PC-3 (cell line): ENCODE results near the gene DNAJC4. TPM values are rescaled to one million over a fixed set of nuclear protein-coding genes. Genes with fewer than 3 reads are reported as not detected.
A peak's percentile ranks its signal among the peaks of the same experiment; 100 is the strongest.

Source experiments
- ATAC-seq: fragments of 200-7000 bp; cut with Tn5 transposase; 2 replicates; pipeline ENCODE4 v1.9.1; 2020; ENCODE audit warnings: mild to moderate bottlenecking, moderate library complexity
- Bru-seq: library from RNA; stranded (reverse); fragments of 400-500 nt; gene quantifications from one replicate; lab custom pipeline; 2021; lab: Mats Ljungman, UMichigan
- BruChase-seq, 2 experiments: library from RNA; stranded (reverse); fragments of 400-500 nt; gene quantifications; one replicate each; lab custom pipeline; 2021; lab: Mats Ljungman, UMichigan
- BruUV-seq: library from RNA; stranded (reverse); fragments of 400-500 nt; replicated peaks from 2 replicates; lab custom pipeline; 2021; lab: Mats Ljungman, UMichigan
- CTCF ChIA-PET: fragments of 300-600 bp; sonication (Branson Sonifier 250); formaldehyde crosslinking; loops from one replicate; lab custom pipeline; 2022; ENCODE audit warnings: antibody characterized with exemption; lab: Charles Lee
- POLR2A ChIA-PET: fragments of 300-600 bp; sonication (Branson Sonifier 250); formaldehyde crosslinking; loops from one replicate; lab custom pipeline; 2022; ENCODE audit warnings: antibody characterized with exemption; ENCODE audit not compliant: unreplicated experiment; lab: Charles Lee
- DNase-seq: peaks from one replicate; pipeline ENCODE4 v3.0.0-alpha.2; 2015
- H2AFZ ChIP-seq: fragments of 300-600 bp; sonication (generic); 2 replicates; pipeline ENCODE4 v1.6.0; 2016; ENCODE audit warnings: antibody characterized with exemption, low read length
- H3F3A ChIP-seq: fragments of 300-600 bp; sonication (generic); one replicate; pipeline ENCODE4 v1.6.0; 2017; ENCODE audit warnings: antibody characterized with exemption, low read length, control low read depth, mild to moderate bottlenecking; ENCODE audit not compliant: unreplicated experiment
- H3K27ac ChIP-seq: fragments of 300-600 bp; sonication (generic); 2 replicates; pipeline ENCODE4 v1.5.1; 2016; ENCODE audit warnings: mild to moderate bottlenecking, low read length
- H3K27me3 ChIP-seq: fragments of 300-600 bp; sonication (generic); 2 replicates; pipeline ENCODE4 v1.6.1; 2016; ENCODE audit warnings: low read length, mixed read lengths
- H3K36me3 ChIP-seq: fragments of 300-600 bp; sonication (generic); 2 replicates; pipeline ENCODE4 v1.6.1; 2016; ENCODE audit warnings: low read depth, mixed run types, low read length, mixed read lengths
- H3K4me1 ChIP-seq: fragments of 300-600 bp; sonication (generic); 2 replicates; pipeline ENCODE4 v1.5.1; 2016; ENCODE audit warnings: low read length; ENCODE audit not compliant: insufficient read depth
- H3K4me2 ChIP-seq: fragments of 300-600 bp; sonication (generic); 2 replicates; pipeline ENCODE4 v1.6.0; 2016; ENCODE audit warnings: low read length
- H3K4me3 ChIP-seq: fragments of 300-600 bp; sonication (generic); 2 replicates; pipeline ENCODE4 v1.5.1; 2016; ENCODE audit warnings: mild to moderate bottlenecking, low read length, mixed read lengths
- H3K79me2 ChIP-seq: fragments of 300-600 bp; sonication (generic); 2 replicates; pipeline ENCODE4 v1.6.1; 2017; ENCODE audit warnings: low read length, mixed read lengths
- H3K9ac ChIP-seq: fragments of 300-600 bp; sonication (generic); 2 replicates; pipeline ENCODE4 v1.6.0; 2016; ENCODE audit warnings: mild to moderate bottlenecking, low read length
- H3K9me2 ChIP-seq: fragments of 300-600 bp; sonication (generic); replicated peaks from 2 replicates; pipeline ENCODE4 v1.6.1; 2016; ENCODE audit warnings: mixed run types, low read length, mixed read lengths
- H3K9me3 ChIP-seq: fragments of 300-600 bp; sonication (generic); 2 replicates; pipeline ENCODE4 v1.6.1; 2016; ENCODE audit warnings: low read length, mixed read lengths
- H4K20me1 ChIP-seq: fragments of 300-600 bp; sonication (generic); 2 replicates; pipeline ENCODE4 v1.6.1; 2016; ENCODE audit warnings: low read length, mixed read lengths
- EZH2 ChIP-seq: fragments of 300-600 bp; sonication (generic); IDR thresholded peaks from one replicate; pipeline ENCODE4 v1.6.1; 2017; ENCODE audit warnings: antibody characterized with exemption, mild to moderate bottlenecking, low read length; ENCODE audit not compliant: unreplicated experiment
- EZH2phosphoT487 ChIP-seq: fragments of 300-600 bp; sonication (generic); IDR thresholded peaks from 2 replicates; pipeline ENCODE4 v1.6.1; 2018; ENCODE audit warnings: mild to moderate bottlenecking, antibody characterized with exemption, low read length, borderline replicate concordance
- intact Hi-C: fragments of 100-400 bp; cut with micrococcal nuclease; formaldehyde crosslinking; loops from 2 replicates; pipeline ENCODE4 v1.9.0; 2023
- long read RNA-seq: library from polyadenylated mRNA; unstranded; transcript quantifications from one replicate; pipeline ENCODE4 v2.0.0, GENCODE V29; 2021; ENCODE audit not compliant: unreplicated experiment
- total RNA-seq: library from RNA; depleted of rRNA; stranded (reverse); fragments of >200 nt; gene quantifications from 2 replicates; pipeline ENCODE4 v1.2.3, GENCODE V29; 2014; rRNA removed
- TF ChIP-seq, protein P1 (sequence below): fragments of 300-600 bp; sonication (generic); conservative IDR thresholded peaks from 2 replicates; pipeline ENCODE4 v1.5.1; 2017; ENCODE audit warnings: antibody characterized with exemption, low read depth, mild to moderate bottlenecking, low read length

DNAJC4 gene, protein sequence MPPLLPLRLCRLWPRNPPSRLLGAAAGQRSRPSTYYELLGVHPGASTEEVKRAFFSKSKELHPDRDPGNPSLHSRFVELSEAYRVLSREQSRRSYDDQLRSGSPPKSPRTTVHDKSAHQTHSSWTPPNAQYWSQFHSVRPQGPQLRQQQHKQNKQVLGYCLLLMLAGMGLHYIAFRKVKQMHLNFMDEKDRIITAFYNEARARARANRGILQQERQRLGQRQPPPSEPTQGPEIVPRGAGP
- total RNA-seq (20.4 and 25.4 TPM in 2 replicates), Bru-seq, nascent RNA (percentile 62 among the genes with signal in this experiment), BruChase-seq, experiment 1, labeled RNA remaining after a 6-hour chase (percentile 68 among the genes with signal in this experiment), BruChase-seq, experiment 2, labeled RNA remaining after a 2-hour chase (percentile 70 among the genes with signal in this experiment)
- long read RNA-seq, partial matches to known transcripts = 76 of 113 reads
- long read RNA-seq, other reads (novel, unspliced or antisense) = 31 of 113 reads

DNA sequence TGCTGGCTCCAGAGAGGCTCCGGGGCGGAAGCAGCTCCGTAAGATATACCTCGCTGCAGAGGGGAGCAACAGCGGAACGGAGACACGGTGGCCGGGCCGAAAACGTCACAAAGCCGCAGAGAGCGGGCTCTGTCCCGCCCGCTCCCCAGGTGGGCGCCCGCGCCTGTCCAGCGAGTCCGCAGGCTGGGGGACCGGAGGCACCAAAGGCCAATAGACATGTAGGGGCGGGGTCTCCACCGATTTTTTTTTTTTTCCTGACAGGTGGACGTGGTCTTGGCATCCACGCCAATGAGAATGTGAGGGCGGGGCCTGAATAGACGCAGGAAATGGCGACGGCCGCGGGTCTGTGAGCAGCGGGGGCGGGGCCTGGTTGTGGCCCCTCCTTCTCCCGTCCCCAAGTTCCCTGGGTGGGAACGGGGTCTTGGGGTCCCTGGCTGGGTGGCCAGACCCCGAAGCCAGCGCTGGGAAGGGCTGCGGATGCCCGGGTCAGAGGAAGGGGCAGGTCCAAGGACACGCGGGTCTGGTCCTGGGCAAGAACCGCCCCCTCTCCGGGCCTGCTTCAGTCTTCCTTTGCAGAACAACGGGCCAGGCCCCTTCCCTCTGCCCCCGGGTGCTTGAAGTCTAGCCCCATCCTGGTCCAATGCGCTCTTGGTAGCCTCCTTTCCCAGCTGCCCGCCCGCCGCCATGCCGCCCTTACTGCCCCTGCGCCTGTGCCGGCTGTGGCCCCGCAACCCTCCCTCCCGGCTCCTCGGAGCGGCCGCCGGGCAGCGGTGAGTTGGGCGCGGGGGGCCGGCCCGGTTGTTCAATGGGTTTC lies at the start of gene DNAJC4:
DNAJC4 (plus strand) TSS at position 378 of the 814 bp plus-strand sequence; CDS start at position 685, 307 bp downstream.
- Histone ChIP-seq H3K4me2 (peak within 1 kb of the TSS; percentile 85), H3K9me2 (no peaks in the 10 kb centered on the region), H3F3A (no peaks in the 10 kb centered on the region), H3K36me3 (no peaks in the 10 kb centered on the region), H3K9me3 (no peaks in the 10 kb centered on the region), H3K4me1 (peaks cover 38% of the 10 kb centered on the region), H3K4me3 (peak within 1 kb of the TSS; percentile 88), H4K20me1 (no peaks in the 10 kb centered on the region), H2AFZ (peak within 1 kb of the TSS; percentile 84), H3K27ac (no peak within 1 kb of the TSS; the same call in 1 of the 2 replicates), H3K79me2 (peaks cover 27% of the 10 kb centered on the region), H3K9ac (peak within 1 kb of the TSS; percentile 71), H3K27me3 (no peaks in the 10 kb centered on the region)
- intact Hi-C loops = loop anchor here (5.0 kb wide), 1 partner anchor 43 kb away; the partner anchor contains the start of gene STIP1
- no peak for TF ChIP-seq EZH2
- TF ChIP-seq, protein P1, sequence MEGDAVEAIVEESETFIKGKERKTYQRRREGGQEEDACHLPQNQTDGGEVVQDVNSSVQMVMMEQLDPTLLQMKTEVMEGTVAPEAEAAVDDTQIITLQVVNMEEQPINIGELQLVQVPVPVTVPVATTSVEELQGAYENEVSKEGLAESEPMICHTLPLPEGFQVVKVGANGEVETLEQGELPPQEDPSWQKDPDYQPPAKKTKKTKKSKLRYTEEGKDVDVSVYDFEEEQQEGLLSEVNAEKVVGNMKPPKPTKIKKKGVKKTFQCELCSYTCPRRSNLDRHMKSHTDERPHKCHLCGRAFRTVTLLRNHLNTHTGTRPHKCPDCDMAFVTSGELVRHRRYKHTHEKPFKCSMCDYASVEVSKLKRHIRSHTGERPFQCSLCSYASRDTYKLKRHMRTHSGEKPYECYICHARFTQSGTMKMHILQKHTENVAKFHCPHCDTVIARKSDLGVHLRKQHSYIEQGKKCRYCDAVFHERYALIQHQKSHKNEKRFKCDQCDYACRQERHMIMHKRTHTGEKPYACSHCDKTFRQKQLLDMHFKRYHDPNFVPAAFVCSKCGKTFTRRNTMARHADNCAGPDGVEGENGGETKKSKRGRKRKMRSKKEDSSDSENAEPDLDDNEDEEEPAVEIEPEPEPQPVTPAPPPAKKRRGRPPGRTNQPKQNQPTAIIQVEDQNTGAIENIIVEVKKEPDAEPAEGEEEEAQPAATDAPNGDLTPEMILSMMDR = no peak
- TF ChIP-seq EZH2phosphoT487 = no peak
- CTCF ChIA-PET = interaction anchor here (0.6 to 1.4 kb wide), 2 partner anchors 26 to 126 kb away, joined by 3 to 15 read pairs; no protein-coding TSS in a partner anchor
- BruUV-seq = no TSS peak
- peak; percentile 97 for DNase-seq
- peak; percentile 29 for ATAC-seq
- POLR2A ChIA-PET = no interaction called here

DNA sequence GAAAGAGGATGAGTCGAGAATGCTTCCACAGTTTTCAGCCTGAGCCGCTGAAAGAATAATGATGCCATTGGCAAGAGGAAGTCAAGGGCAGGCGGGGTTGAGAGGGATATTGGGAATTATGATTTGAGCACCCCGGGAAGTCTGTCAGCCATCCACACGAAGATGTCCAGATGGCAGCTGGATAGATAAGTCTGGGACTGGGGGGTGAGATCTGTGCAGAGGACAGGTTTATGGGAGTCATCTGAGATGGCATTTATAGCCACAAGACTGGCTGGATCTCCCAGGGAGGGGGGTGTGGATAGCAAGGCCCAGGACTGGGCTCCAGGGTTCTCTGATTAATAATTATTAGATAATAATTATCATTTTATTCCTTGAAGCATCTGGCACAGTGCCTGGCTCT lies 49.5 kb upstream of the DNAJC4 start:
- Histone ChIP-seq H3K27me3 (no peaks in the 10 kb centered on the region), H4K20me1 (no peaks in the 10 kb centered on the region), H3F3A (peaks cover 4% of the 10 kb centered on the region), H3K9me2 (no peaks in the 10 kb centered on the region), H3K4me3 (no peak overlapping the region), H3K9ac (no peak overlapping the region; the same call in 1 of the 2 replicates), H3K36me3 (no peaks in the 10 kb centered on the region), H2AFZ (0 out of 2 replicates have a peak overlapping the region, but pooled peaks have one; percentile 43), H3K79me2 (peaks cover 28% of the 10 kb centered on the region), H3K4me2 (peak overlapping the region; percentile 54), H3K4me1 (peaks cover 24% of the 10 kb centered on the region), H3K9me3 (no peaks in the 10 kb centered on the region), H3K27ac (no peak overlapping the region)
- ATAC-seq = no peak
- DNase-seq = no peak
- intact Hi-C loops = loop anchor here (10.0 kb wide), 1 partner anchor 1456 kb away; the partner anchor contains the start of genes HNRNPUL2 and TTC9C
- no TSS peak for BruUV-seq
- POLR2A ChIA-PET = interaction anchor here (0.8 kb wide), 1 partner anchor 14 kb away, joined by 3 read pairs; no protein-coding TSS in a partner anchor
- TF ChIP-seq, protein P1 = no peak
- TF ChIP-seq EZH2 (no peak), EZH2phosphoT487 (no peak)
- CTCF ChIA-PET = interaction anchor here (0.9 kb wide), 1 partner anchor 174 kb away, joined by 4 read pairs; no protein-coding TSS in a partner anchor
